Measurements from ENCODE around the gene PIAS2. TPM values are rescaled to one million over a fixed set of nuclear protein-coding genes. Genes with fewer than 3 reads are reported as not detected.

PIAS2 gene
- total and polyA plus RNA-seq, 2 experiments from 2014 or later, result 30.3 to 54.2 TPM

DNA sequence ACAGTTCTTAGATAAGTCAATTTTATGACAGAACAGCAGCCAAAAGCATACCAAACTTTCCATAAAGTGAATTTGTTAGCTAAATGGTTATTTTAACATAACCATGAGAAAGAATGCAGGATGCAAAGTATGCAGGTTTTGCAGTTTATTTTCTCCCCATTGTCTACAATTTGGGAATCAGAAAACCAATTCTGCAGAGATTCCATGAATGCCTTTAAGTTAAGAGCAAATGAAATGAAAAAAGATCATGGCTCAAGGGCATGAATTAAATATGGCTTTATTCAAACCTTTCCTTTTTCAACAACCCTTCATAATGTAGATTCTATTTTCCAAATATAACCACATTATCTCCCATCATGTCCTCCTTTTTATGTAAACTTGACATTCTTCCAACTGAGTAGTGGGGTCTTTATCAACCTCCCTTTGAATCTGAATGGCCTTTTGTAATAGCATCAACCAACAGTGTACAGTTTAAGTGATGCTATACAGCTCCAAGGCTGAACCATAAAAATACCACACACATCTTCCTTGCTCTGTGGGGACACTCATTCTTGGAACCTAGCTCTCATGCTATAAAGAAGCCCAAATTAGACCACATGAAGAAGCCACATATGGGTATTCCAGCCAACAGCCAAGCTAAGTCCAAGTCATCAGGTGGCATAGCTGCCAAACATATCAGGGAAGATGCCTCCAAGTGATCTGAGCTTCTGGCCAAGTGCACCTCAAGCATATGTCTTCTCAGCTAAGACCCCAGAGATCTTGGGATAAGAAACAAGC lies 49.8 kb downstream of the PIAS2 start:
- Histone ChIP-seq H3K36me3 (ENCODE audit: insufficient read depth) (peaks cover 9% of the 10 kb centered on the region), H3K4me3 (no peak overlapping the region), H3K79me2 (replicated peaks; ENCODE audit: insufficient read depth) (peaks cover 86% of the 10 kb centered on the region), H3F3A (replicated peaks; ENCODE audit: low read depth) (no peaks in the 10 kb centered on the region), H3K9me2 (ENCODE audit: insufficient read depth) (no peaks in the 10 kb centered on the region), H3K27me3 (ENCODE audit: insufficient read depth) (no peaks in the 10 kb centered on the region), H2AFZ (no peak overlapping the region), H3K4me2 (peak overlapping the region; percentile 17), H3K4me1 (ENCODE audit: insufficient read depth) (peaks cover 28% of the 10 kb centered on the region), H4K20me1 (replicated peaks; ENCODE audit: insufficient read depth) (no peaks in the 10 kb centered on the region), H3K27ac (ENCODE audit: low read depth) (peak overlapping the region; percentile 22; the same call in 1 of the 2 replicates)
- no peak overlapping the region for H3K4me3 Mint-ChIP-seq
- H3K27me3 Mint-ChIP-seq (ENCODE audit: insufficient read depth, low read depth, poor library complexity), result peaks cover 10% of the 10 kb centered on the region
- peaks cover 52% of the 10 kb centered on the region for H3K36me3 Mint-ChIP-seq (ENCODE audit: low read depth)
- ATAC-seq (no peak), DNase-seq (ENCODE audit: low spot score) (peak; percentile 4)
- H3K27ac Mint-ChIP-seq, result 0 out of 2 replicates have a peak overlapping the region, but pooled peaks have one; percentile 61
- TF ChIP-seq, protein P1, sequence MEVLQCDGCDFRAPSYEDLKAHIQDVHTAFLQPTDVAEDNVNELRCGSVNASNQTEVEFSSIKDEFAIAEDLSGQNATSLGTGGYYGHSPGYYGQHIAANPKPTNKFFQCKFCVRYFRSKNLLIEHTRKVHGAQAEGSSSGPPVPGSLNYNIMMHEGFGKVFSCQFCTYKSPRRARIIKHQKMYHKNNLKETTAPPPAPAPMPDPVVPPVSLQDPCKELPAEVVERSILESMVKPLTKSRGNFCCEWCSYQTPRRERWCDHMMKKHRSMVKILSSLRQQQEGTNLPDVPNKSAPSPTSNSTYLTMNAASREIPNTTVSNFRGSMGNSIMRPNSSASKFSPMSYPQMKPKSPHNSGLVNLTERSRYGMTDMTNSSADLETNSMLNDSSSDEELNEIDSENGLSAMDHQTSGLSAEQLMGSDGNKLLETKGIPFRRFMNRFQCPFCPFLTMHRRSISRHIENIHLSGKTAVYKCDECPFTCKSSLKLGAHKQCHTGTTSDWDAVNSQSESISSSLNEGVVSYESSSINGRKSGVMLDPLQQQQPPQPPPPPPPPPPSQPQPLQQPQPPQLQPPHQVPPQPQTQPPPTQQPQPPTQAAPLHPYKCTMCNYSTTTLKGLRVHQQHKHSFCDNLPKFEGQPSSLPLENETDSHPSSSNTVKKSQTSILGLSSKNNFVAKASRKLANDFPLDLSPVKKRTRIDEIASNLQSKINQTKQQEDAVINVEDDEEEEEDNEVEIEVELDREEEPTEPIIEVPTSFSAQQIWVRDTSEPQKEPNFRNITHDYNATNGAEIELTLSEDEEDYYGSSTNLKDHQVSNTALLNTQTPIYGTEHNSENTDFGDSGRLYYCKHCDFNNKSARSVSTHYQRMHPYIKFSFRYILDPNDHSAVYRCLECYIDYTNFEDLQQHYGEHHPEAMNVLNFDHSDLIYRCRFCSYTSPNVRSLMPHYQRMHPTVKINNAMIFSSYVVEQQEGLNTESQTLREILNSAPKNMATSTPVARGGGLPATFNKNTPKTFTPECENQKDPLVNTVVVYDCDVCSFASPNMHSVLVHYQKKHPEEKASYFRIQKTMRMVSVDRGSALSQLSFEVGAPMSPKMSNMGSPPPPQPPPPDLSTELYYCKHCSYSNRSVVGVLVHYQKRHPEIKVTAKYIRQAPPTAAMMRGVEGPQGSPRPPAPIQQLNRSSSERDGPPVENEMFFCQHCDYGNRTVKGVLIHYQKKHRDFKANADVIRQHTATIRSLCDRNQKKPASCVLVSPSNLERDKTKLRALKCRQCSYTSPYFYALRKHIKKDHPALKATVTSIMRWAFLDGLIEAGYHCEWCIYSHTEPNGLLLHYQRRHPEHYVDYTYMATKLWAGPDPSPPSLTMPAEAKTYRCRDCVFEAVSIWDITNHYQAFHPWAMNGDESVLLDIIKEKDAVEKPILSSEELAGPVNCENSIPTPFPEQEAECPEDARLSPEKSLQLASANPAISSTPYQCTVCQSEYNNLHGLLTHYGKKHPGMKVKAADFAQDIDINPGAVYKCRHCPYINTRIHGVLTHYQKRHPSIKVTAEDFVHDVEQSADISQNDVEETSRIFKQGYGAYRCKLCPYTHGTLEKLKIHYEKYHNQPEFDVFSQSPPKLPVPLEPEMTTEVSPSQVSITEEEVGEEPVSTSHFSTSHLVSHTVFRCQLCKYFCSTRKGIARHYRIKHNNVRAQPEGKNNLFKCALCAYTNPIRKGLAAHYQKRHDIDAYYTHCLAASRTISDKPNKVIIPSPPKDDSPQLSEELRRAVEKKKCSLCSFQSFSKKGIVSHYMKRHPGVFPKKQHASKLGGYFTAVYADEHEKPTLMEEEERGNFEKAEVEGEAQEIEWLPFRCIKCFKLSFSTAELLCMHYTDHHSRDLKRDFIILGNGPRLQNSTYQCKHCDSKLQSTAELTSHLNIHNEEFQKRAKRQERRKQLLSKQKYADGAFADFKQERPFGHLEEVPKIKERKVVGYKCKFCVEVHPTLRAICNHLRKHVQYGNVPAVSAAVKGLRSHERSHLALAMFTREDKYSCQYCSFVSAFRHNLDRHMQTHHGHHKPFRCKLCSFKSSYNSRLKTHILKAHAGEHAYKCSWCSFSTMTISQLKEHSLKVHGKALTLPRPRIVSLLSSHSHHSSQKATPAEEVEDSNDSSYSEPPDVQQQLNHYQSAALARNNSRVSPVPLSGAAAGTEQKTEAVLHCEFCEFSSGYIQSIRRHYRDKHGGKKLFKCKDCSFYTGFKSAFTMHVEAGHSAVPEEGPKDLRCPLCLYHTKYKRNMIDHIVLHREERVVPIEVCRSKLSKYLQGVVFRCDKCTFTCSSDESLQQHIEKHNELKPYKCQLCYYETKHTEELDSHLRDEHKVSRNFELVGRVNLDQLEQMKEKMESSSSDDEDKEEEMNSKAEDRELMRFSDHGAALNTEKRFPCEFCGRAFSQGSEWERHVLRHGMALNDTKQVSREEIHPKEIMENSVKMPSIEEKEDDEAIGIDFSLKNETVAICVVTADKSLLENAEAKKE (CRISPR knock-in tag; IDR thresholded peaks at IDR 0.05), result no peak
- TF ChIP-seq STAT1 (IDR thresholded peaks at IDR 0.05; ENCODE audit: unreplicated experiment) (no peak), CREB1 (CRISPR knock-in tag; IDR thresholded peaks at IDR 0.05; ENCODE audit: low read depth) (no peak), EZH2phosphoT487 (IDR thresholded peaks at IDR 0.05; ENCODE audit: unreplicated experiment) (no peak), EZH2 (IDR thresholded peaks at IDR 0.05; ENCODE audit: low read depth, unreplicated experiment) (no peak), ZNF331 (CRISPR knock-in tag; IDR thresholded peaks at IDR 0.05; ENCODE audit: low read depth) (no peak), ZNF114 (CRISPR knock-in tag; IDR thresholded peaks at IDR 0.05) (no peak), REST (IDR thresholded peaks at IDR 0.05; ENCODE audit: unreplicated experiment) (no peak), NANOG (IDR thresholded peaks at IDR 0.05; ENCODE audit: borderline replicate concordance) (no peak), ETS1 (IDR thresholded peaks at IDR 0.05) (no peak), POLR2AphosphoS5 (IDR thresholded peaks at IDR 0.05; ENCODE audit: low read depth) (no peak), JUNB (IDR thresholded peaks at IDR 0.05; ENCODE audit: unreplicated experiment) (no peak)
- TF ChIP-seq, protein P2, sequence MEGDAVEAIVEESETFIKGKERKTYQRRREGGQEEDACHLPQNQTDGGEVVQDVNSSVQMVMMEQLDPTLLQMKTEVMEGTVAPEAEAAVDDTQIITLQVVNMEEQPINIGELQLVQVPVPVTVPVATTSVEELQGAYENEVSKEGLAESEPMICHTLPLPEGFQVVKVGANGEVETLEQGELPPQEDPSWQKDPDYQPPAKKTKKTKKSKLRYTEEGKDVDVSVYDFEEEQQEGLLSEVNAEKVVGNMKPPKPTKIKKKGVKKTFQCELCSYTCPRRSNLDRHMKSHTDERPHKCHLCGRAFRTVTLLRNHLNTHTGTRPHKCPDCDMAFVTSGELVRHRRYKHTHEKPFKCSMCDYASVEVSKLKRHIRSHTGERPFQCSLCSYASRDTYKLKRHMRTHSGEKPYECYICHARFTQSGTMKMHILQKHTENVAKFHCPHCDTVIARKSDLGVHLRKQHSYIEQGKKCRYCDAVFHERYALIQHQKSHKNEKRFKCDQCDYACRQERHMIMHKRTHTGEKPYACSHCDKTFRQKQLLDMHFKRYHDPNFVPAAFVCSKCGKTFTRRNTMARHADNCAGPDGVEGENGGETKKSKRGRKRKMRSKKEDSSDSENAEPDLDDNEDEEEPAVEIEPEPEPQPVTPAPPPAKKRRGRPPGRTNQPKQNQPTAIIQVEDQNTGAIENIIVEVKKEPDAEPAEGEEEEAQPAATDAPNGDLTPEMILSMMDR (conservative IDR thresholded peaks at IDR 0.05; ENCODE audit: low read depth in 2 of 2), result no peak
- peaks cover 37% of the 10 kb centered on the region for H3K9me3 Mint-ChIP-seq
- peaks cover 17% of the 10 kb centered on the region for H3K4me1 Mint-ChIP-seq
